ENCODE measurements around the gene CLEC16A.
A peak's percentile ranks its signal among the peaks of the same experiment; 100 is the strongest.
"Not testable (repeated sequence)": the region's sequence is repeated elsewhere in the genome, so short reads cannot be mapped to it uniquely, and the experiment has no call there.

Gene CLEC16A

DNA sequence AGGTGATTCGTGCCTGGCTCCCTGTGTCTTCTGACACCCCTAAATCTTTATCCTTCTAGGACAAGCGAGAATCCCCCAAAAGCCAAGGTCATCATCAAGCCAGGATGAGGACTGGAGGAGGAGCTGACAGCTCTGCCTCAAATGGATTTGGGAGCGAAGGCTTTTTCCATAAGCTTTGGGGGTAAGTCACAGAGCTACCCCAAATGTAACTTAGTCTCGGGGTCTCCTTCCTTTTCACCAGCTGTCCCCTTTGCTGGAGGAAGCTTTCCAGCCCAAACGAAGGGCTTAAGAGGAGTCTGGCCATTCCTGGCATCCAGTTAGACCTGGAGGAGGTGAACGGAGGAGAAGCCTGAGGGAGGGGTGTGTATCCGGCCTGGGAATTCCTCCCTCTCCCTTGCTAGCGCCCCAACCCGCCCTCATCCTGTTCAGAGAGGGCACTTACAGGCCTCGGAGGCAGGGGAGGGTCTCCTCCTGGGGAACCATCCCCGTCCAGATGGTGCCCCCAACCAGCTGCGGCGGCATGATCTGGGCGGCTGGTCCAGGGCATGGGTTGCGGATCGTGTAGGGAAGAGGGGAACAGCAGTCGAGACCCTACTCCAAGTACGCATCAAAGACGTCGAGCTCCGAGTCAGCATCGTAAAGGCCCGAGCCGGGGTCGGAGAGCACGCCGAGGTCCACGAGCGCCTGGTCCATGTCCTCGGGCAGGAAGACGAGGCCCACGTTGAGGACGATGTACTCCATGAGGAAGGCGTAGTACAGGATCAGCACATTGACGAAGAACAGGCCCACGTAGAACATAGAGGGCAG lies 3.0 kb upstream of the CLEC16A start:
- peak; percentile 42 for DNase-seq

DNA sequence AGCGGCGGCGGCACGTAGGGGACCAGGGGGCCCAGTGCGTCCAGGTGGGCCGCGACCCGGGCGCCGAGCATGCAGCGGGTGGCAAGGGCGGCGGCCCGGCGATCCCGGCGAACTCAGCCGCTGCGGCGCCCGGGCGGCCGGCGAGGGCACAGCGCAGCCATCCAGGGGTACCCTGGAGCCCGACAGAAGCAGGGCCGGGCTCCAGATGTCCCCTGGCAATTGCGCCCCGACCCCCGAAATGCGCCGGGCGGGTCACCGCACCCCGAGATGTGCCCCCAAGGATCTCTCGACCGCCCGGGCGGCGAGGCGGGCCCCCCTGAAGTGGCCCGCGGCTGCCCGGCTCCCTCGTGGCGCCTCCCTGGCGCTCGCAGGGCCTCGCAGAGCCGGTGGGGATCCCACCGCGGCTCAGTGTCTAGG lies 2.4 kb upstream of the CLEC16A start:
- DNase-seq, result peak; percentile 28

DNA sequence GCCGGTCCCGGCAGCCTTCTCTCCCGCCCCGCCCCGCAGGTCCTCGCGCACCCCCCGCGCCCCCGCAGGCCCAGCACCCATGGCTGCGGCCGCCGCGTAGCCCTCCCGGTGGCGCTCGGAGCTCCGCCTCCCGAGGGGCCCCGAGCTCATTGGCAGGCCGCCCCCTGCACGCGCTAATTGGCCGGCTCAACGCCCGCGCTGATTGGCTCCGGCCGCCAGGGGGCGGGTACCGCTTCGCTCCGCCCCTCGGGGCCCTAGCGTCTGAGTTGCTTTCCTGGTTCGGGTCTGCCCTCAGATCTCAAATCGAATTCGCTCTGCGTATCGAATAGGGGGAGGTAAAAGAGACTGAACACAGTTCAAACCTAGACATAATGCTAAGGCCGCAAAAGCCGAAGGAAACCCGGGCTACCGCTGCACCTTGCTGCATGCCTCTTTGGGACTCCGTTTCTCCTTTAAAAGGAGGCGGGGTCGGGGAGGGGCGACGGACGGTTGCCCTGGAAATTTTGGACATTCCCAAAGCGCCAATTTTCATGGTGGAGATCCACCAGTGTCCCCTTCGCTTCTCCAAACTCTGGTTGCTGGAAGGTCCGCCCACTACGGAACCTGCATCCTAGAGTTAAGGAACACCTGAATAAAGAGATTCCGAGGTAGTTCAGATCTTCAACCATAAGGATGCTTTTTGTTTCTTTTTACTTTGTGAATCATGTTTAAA lies 1.9 kb upstream of the CLEC16A start, which contains the start of gene DEXI:
Gene DEXI (minus strand): TSS at position 117 of the 712 bp plus-strand sequence. CDS start 463 bp downstream, outside the sequence.
- DNase-seq, result peak; percentile 91

DNA sequence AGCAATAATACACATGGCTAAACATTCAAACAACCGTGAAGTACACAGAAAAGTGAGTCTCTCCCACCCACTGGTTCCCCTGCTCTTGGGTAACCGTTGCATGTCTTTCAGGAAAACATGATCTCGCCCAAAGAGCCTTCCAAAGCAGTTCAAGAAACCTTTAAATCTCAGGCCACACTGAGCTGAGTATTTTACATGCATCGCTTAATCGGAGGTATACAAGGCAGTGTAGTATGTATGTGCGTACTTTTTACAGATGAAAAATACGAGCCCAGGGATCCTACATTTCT lies 1.4 kb upstream of the CLEC16A start:
- no peak for DNase-seq

DNA sequence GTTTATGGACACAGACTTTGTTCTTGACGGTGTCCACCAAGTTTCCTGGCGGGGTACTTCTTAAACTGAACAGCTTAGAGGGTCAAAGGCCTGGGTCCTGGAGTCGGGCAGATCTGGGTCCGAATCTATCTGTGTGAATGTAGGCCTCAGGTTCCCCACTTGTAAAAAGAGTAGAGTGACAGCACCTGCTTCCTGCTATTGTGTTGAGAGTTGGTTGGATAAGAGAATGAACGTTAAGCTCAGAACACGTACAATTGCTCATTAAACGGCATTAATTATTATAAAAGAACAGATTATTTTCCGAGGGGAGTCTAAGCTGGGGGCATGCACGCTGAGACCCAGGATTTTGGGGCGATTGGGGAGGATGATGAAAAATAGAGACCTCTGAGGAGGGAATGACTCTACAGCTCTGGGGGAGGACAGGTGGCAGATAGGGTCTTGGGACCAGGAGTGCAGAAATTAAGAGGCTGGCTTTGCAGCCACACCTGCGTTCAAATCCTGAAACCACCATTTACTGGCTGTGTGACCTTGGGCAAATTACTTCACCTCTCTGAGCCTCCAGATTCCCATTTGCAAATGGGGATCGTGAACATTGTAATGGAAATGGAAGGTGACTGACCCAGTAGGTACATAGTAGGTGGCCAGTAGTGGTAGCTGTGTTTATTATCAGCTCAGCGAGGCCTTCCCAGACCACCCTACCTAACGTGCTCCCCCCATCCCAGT lies 862 bp downstream of the CLEC16A start:
- peak; percentile 49 for DNase-seq

DNA sequence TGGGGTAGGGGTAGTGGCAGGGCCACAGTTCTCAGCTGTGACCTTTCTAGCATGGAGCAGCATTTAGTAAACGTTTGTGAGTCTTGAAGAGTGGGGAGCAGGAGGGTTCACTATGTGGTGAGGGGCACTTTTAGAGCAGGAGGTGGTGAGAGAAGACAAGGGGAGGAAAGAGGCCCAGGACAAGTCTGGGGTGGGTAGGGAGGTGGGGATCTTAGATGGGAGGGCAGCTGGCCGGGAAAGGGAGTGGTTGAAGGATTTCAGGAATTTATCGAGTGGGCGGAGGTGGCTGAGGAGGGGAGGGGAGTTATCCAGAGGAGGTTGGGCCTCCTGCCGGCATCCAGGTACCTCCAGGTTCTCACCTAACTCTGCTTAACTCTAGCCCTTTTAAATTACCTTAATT lies 1.9 kb downstream of the CLEC16A start:
- DNase-seq, result no peak

DNA sequence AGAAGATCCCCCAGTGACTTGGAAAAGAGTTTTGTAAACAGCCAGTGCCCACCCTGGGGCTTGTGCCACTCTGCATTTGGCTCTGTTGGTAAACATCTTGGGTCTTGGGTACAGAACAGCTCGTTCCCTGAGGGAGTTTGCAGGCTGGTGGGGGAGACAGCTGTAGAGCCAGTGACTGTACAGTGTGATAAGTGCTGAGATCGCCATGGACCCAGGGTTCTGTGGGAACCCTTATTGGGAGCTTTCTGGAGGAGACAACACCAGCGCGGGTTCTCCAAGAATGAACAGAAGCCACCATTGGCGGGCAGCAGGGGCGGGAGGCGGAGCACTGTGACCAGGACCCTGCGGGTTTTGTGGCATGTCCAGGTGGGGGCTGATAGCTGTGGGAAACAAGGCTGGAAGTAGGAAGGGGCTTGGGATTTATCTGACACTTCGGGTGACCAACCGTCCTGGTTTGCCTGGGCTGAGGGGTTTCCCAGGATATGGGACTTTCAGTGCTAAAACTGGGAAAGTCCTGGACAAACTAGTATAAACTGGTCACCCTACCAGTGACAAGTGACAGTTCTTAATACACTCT lies 2.9 kb downstream of the CLEC16A start:
- no peak for DNase-seq

DNA sequence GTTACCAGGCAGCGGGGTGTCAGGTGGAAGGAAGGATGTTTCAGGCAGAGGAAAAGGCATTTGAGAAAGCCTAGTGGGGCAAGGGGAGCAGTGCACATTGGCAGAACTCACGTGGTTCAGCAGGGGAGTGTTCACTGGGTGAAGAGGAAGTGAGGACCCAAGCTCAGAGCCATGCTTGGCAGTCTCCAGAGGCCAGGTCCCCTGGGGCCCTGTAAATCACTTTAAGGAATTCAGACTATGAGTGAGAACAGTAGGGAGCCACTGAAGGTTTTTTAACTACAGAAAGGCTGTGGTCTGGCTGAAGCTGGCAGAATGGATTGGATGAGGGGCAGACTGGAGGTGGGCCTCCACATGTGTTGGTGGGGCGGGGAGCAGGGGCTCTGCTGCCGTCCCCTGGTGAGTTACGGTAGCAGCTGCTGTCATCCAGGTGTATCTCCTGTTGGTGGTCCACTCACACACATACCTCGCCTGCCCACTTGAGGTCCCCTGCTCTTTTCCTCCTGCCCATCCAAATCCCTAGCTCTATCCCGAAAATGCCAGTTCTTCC lies 5.1 kb downstream of the CLEC16A start:
- no peak for DNase-seq

DNA sequence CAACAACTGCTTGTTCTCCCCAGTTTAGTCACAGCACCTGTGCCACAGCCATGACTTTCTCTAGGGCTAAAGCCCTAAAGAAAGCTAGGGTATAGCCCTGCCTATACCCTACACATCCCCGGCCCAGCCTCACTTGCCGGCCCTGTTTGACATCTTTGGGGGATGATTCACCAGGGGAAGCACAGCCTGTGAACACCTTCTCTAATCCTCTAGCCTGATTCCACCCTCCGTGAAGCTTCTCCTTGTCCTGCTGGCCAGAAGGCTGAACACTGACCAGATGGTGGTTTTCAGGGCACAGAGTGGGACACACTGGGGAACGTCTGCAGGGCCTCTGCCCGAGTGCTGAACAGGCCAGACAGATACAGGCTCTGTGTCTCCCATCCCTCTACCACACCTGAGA lies 6.0 kb downstream of the CLEC16A start:
- DNase-seq, result no peak

DNA sequence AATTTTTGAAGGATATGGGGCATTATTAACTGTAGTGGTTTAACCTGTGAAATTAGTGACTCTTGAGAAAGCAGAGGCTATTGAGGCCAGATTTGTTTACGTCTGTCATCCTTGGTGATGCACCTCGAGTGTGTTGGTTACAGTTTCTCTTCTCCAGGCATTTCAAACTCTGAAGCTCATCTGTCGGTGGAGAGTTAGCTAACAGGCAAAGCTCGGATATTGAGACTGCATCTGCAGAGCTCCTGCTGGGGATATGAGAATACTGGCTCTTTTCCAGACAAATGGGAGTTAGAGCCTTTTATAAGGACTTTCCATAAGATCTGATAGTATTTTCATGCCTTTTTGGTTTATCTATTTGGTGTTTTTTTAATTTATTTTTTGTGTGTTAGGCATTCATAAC lies 6.7 kb downstream of the CLEC16A start:
- no peak for DNase-seq

DNA sequence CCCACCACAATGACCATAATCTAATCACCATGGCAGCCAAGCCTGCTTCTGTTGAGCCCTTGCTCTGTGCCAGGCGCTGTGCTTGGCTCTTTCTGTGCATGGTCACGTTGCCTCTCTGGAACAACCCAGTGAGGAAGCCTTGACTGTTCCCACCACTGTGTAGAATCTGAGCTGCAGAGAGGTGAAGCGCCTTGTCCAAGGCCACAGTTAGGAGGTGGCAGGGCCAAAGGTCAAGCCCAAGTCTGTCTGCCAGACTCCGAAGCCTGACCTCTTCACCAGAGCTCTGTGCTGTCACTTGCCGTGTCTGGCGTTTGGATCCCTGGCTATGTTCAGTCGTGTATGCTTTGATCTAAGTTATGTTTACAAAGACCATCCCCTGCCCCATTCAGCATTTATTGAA lies 10.5 kb downstream of the CLEC16A start:
- DNase-seq, result no peak

DNA sequence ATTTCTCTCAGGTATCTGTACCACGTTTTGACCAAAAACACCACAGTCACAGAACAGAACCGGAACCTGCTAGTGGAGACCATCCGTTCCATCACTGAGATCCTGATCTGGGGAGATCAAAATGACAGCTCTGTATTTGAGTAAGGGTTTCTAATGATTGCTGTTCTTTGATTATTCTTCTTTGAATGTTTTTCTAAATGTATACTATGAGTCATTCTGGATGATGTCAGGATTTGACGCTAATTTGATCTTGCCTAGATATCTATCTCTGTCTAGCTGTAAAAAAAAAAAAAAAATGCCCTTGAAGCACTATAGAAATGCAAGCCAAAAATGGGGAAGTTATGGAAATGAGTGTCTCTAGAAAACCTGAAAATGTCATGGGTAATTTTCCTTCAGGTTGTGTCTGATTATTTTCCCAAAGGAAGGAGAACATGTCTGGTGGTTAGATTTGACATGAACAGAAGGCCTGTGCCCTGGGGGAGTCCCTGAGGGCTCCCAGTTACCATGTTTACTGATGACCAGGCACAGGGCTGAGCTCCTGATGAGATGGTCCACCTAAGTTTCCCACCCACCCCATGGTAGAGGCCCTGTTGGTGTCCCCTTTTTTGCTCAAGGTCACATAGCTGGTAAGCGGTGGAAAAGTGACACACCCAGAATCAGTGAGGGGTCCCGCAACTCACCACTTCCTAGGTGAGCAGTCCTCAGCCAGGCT lies 13.6 kb downstream of the CLEC16A start:
- DNase-seq, result peak; percentile 41

DNA sequence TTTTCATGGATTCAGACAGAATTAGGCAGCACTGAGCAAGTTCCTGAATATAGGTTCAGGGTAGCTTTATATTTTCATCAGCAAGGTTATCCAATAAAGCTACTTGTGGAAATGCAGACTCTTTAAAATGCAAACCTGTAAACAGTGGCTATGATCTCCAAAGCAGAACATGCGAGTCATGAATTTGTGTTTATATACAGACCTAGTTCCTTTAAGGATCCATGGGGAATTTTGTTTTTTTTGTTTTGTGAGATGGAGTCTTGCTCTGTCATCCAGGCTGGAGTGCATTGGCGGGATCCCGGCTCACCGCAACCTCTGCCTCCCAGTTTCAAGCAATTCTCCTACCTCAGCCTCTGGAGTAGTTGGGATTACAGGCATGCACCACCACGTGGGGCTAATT lies 14.8 kb downstream of the CLEC16A start:
- DNase-seq, result no peak

DNA sequence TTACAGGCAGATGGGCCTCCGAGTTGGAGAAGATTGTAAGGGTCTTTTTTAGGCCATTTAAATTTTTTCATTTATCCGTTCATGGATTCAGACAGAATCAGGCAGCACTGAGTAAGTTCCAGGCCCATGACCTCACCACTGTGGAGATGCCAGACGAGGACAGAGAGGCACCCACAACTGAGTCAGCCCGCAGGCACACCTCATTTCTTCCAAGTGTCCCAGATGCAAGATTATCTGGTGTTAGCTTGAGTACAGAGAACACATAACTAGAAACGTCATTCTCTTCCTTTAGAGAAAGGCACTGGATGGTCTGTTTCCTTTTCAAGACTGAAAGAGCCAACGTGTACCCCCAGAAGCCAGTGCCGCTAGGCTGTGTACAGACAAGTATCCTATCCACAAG lies 16.9 kb downstream of the CLEC16A start:
- DNase-seq, result no peak

DNA sequence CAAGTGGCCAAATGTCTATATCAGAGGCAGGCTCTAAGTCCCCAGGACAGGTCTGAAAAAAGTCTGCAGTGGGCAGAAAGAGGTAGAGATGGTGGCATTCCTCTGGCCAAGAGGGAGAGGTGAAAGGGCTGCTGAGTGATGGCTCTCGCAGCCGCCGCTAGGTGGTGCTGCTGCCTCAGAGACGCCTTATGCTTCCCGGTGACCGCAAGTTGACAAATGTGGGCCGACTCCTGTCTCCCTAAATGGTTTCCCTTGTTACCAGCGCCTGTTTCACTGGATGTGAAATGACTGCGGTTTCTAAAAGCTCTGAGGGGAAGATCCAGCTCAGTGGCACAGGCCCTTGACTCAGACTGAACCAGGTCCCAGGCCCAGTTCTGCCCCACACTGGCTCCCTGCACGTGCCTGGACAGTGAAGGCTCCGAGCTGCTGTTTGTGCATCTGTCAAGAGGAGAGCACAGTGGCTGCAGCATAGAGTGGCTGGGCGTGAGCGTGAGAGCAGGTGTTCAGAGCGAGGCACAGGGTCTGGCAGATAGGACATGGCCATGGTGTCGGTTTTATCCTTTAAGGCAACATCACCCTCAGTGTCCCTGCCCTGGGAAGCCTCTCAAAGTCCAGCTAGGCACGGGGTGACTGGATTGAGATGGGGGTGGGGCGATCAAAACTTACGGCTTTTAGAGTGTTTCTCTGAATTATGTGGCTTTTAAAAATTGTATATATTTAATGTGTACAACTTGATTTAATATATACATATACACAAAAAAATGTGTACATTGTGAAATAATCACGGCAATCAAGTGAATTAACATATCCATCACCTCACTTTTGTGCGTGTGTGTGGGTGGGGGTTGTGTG lies 19.9 kb downstream of the CLEC16A start:
- DNase-seq, result peak; percentile 82

DNA sequence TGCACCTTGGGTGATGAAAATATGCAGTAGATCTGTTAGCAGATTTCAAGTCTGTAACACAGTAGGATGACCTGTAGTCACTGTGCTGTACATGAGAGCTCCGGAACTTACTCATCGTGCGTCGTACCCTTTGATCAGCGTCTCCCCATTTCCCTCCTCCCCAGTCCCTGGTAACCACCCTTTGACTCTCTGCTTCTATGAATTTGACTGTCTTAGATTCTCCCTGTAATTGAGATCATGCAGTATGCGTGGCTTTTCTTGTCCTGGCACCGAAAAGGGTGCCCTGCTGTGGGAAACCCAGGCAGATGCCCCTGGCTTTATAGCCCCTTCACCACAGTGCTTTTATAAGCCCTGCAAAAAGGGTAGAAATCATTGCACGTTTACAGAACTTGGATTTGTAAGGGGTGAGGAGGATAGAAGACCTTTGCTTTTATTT lies 20.5 kb downstream of the CLEC16A start:
- DNase-seq, result no peak

DNA sequence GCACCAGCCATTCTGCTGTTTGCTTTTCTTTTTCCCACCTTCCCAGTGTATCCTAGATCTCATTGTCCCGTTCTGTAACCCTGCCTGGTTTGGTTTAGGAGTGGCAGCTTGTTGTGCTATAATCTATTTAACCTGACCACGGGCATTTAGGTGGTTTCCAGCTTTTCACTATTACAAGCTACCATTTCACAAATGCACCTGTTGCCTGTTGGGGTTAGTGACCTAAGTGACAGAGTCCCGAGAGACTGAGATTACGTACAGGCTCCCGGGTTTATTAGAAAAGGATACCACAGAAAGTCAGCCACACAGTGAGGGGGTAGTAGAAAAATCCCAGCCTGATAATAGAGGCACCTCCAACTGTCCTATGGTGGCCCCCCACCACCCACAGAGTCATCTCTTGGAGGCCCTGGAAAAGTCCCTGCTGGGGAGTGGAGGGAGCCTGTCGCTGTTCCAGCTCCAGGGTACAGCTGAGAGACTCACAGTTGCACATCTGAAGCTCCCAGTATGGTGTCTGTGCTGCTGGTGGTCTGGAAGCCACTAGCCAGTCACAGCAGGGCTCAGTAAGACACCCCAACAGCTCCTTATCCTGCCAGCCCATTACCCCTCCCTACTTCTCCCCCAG lies 21.2 kb downstream of the CLEC16A start:
- DNase-seq, result no peak

DNA sequence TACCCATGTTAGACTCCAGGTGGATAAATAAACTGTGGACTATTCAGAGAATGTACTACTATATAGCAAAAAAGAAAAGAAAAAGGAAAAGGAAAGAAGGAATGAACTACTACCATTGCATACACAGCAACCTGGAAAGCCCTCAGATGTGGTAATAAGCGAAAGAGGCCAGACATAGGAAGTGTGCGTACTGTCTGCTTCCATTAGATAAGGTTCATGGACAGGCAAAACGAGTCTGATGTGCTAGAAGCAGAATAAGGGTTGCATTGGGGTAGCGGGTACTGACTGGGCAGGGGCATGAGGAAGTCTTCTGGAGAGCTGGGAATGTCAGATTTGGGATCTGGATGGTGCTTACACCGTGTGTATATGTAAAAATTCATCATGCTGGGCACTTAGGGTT lies 21.8 kb downstream of the CLEC16A start:
- no peak for DNase-seq

DNA sequence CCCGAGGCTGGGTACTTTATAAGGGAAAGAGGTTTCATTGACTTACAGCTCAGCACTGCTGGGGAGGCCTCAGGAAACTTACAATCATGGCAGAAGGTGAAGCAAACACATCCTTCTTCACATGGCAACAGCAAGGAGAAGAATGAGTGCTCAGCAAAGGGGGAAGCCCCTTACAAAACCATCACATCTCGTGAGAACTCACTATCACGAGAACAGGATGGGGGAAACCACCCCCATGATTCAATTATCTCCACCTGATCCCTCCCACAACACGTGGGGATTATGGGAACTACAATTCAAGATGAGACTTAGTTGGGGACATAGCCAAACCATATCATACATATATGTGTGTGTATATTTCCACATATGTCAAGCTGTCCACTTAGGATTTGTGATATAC lies 22.2 kb downstream of the CLEC16A start:
- not testable (repeated sequence) for DNase-seq

DNA sequence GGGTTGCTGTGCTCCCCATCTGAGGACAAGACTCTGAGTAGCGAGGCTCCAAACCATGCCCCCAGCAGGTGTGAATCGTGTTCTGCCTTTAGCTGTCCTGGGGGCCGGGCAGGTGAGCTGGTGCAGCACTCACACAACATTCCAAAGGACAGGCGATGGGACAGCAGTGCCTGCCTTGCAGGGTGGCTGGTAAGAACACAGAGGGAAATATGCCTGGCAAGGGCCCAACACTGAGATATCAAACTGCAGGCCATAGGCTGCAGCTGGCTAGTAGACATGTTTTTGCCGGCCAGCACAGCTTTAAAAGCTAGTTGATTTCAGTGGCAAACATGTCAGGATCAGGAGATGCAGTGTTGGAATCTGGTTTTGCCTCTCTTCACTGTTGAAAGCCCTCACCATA lies 23.6 kb downstream of the CLEC16A start:
- DNase-seq, result no peak

DNA sequence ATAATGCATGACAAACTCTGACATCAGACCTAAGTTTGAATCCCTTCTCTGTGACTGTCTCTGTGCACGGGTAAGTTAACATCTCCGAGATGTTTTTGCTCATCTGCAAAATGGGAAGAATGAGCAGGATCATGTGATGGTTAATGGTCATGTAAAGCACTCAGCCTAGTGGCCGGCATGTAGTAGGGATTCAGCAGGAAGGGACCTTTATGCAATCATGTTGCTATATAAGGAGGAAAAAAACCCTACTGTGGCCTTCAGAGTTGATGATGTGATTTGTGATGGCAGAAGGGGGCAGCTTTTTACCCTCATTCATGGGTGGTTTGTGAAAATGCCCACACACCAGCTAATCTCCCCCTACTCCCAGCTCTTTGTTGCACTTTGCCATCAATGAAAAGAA lies 24.1 kb downstream of the CLEC16A start:
- no peak for DNase-seq
